HCT116 (cell line): ENCODE results near the gene OIP5. TPM values are rescaled to one million over a fixed set of nuclear protein-coding genes. Genes with fewer than 3 reads are reported as not detected.

Source experiments
- ATAC-seq: fragments of 200-7000 bp; cut with Tn5 transposase; 2 replicates; pipeline ENCODE4 v1.9.1; 2020; ENCODE audit warnings: mild to moderate bottlenecking, moderate library complexity
- BruUV-seq: library from RNA; stranded (reverse); fragments of 400-500 nt; replicated peaks from 2 replicates; lab custom pipeline; 2021; lab: Mats Ljungman, UMichigan
- CTCF ChIA-PET: fragments of 300-600 bp; sonication (Branson Sonifier 250); formaldehyde crosslinking; loops from one replicate; lab custom pipeline; 2021; ENCODE audit warnings: antibody characterized with exemption; lab: Charles Lee
- POLR2A ChIA-PET: fragments of 300-600, 350-600 bp; sonication (Branson Sonifier 250); formaldehyde crosslinking; loops from one replicate; lab custom pipeline; 2021; ENCODE audit warnings: antibody characterized with exemption; lab: Charles Lee
- RAD21 ChIA-PET, 2 experiments: fragments of 300-600 bp; sonication (Branson Sonifier 250); formaldehyde crosslinking; loops; one replicate each; lab custom pipeline; 2023; ENCODE audit warnings: low total read pairs in 2 of 2; ENCODE audit not compliant: uncharacterized antibody in 2 of 2, unreplicated experiment in 2 of 2, low non-redundant PET in 1 of 2; lab: Charles Lee
- DNase-seq: peaks from one replicate; pipeline ENCODE4 v3.0.0-alpha.2; 2010; ENCODE audit warnings: low read depth, low spot score
- H2AFZ ChIP-seq: fragments of 200-600 bp; shearing (Covaris generic), sonication (generic); 2 replicates; pipeline ENCODE4 v1.6.1; 2017; ENCODE audit warnings: low read depth, mixed run types, mixed read lengths, antibody characterized with exemption, low read length; ENCODE audit not compliant: poor library complexity, severe bottlenecking
- H3K27ac ChIP-seq: 2 replicates; pipeline ENCODE4 v1.5.1; 2012; ENCODE audit warnings: low read depth, low read length
- H3K27me3 ChIP-seq: fragments of 200-600 bp; sonication (generic); 2 replicates; pipeline ENCODE4 v1.6.1; 2016; ENCODE audit warnings: mixed run types, low read length, mixed read lengths; ENCODE audit not compliant: insufficient read depth
- H3K36me3 ChIP-seq, 2 experiments: fragments of 200-500 bp in 1 of 2; fragments of 200-600 bp in 1 of 2; sonication (Bioruptor generic) in 1 of 2; sonication (generic) in 1 of 2; 2 replicates each; pipeline versions ENCODE4 v1.5.1 to v1.6.1; 2014 to 2016; ENCODE audit warnings: low read length in 2 of 2, inconsistent platforms in 1 of 2, mixed read lengths in 1 of 2, mixed run types in 1 of 2; ENCODE audit not compliant: insufficient read depth in 2 of 2, control insufficient read depth in 1 of 2
- H3K4me1 ChIP-seq, 2 experiments: fragments of 200-600 bp in 1 of 2; sonication (generic) in 1 of 2; 2 replicates each; pipeline versions ENCODE4 v1.5.1 to v1.6.1; 2012 to 2017; ENCODE audit warnings: low read length in 2 of 2, inconsistent platforms in 1 of 2, mild to moderate bottlenecking in 1 of 2, mixed read lengths in 1 of 2, mixed run types in 1 of 2, moderate library complexity in 1 of 2; ENCODE audit not compliant: insufficient read depth in 2 of 2, control insufficient read depth in 1 of 2
- H3K4me2 ChIP-seq: fragments of 200-600 bp; sonication (generic); 2 replicates; pipeline ENCODE4 v1.6.1; 2017; ENCODE audit warnings: mixed run types, low read length, mixed read lengths
- H3K4me3 ChIP-seq, 2 experiments: fragments of 200-600 bp in 1 of 2; sonication (generic) in 1 of 2; replicated peaks in 1 of 2; 2 replicates each; pipeline ENCODE4 v1.5.1; 2011 to 2016; ENCODE audit warnings: low read length in 2 of 2, control low read depth in 1 of 2, low read depth in 1 of 2, mild to moderate bottlenecking in 1 of 2, mixed read lengths in 1 of 2, mixed run types in 1 of 2
- H3K79me2 ChIP-seq: fragments of 200-600 bp; sonication (generic); 2 replicates; pipeline ENCODE4 v1.6.1; 2017; ENCODE audit warnings: mild to moderate bottlenecking, mixed run types, low read length, moderate library complexity, mixed read lengths; ENCODE audit not compliant: insufficient read depth
- H3K9ac ChIP-seq: fragments of 200-600 bp; sonication (generic); 2 replicates; pipeline ENCODE4 v1.6.1; 2016; ENCODE audit warnings: low read length, mixed read lengths
- H3K9me2 ChIP-seq: fragments of 200-600 bp; sonication (generic), shearing (Covaris generic); 2 replicates; pipeline ENCODE4 v1.6.1; 2017; ENCODE audit warnings: mixed run types, mild to moderate bottlenecking, moderate library complexity; ENCODE audit not compliant: insufficient read depth
- H3K9me3 ChIP-seq, 2 experiments: fragments of 200-500 bp in 1 of 2; fragments of 200-600 bp in 1 of 2; sonication (Bioruptor generic) in 1 of 2; sonication (generic) in 1 of 2; 2 replicates each; pipeline ENCODE4 v1.6.1; 2014 to 2017; ENCODE audit warnings: low read length in 2 of 2, mixed read lengths in 2 of 2, inconsistent platforms in 1 of 2, low read depth in 1 of 2, mild to moderate bottlenecking in 1 of 2, mixed run types in 1 of 2, moderate library complexity in 1 of 2; ENCODE audit not compliant: control insufficient read depth in 1 of 2, insufficient read depth in 1 of 2
- H4K20me1 ChIP-seq: fragments of 200-600 bp; sonication (generic), shearing (Covaris generic); 2 replicates; pipeline ENCODE4 v1.6.1; 2017; ENCODE audit warnings: mixed run types, mild to moderate bottlenecking, moderate library complexity; ENCODE audit not compliant: insufficient read depth
- ATF3 ChIP-seq: IDR thresholded peaks from 2 replicates; pipeline ENCODE4 v1.6.1; 2012
- CBX3 ChIP-seq: IDR thresholded peaks from 2 replicates; pipeline ENCODE4 v1.6.1; 2012; ENCODE audit warnings: low read depth
- CEBPB ChIP-seq: IDR thresholded peaks from 2 replicates; pipeline ENCODE4 v1.6.1; 2012; ENCODE audit warnings: low read depth
- EGR1 ChIP-seq: IDR thresholded peaks from 2 replicates; pipeline ENCODE4 v1.6.1; 2012; ENCODE audit warnings: low read depth
- ELF1 ChIP-seq: IDR thresholded peaks from 2 replicates; pipeline ENCODE4 v1.6.1; 2012; ENCODE audit warnings: low read depth, borderline replicate concordance
- EZH2phosphoT487 ChIP-seq: fragments of 200-600 bp; IDR thresholded peaks from 2 replicates; pipeline ENCODE4 v1.6.1; 2018; ENCODE audit warnings: antibody characterized with exemption, borderline replicate concordance
- FOSL1 ChIP-seq: IDR thresholded peaks from 2 replicates; pipeline ENCODE4 v1.6.1; 2012; ENCODE audit warnings: low read depth
- MAX ChIP-seq: IDR thresholded peaks from 2 replicates; pipeline ENCODE4 v1.6.1; 2012
- POLR2A ChIP-seq: IDR thresholded peaks from 2 replicates; pipeline ENCODE4 v1.7.0; 2011; ENCODE audit warnings: borderline replicate concordance; ENCODE audit not compliant: insufficient read depth, insufficient read length; ENCODE audit errors: extremely low read depth
- POLR2AphosphoS5 ChIP-seq: IDR thresholded peaks from 2 replicates; pipeline ENCODE4 v1.6.1; 2011; ENCODE audit warnings: mild to moderate bottlenecking, low read depth, low read length, moderate library complexity
- RAD21 ChIP-seq: IDR thresholded peaks from 2 replicates; pipeline ENCODE4 v1.6.1; 2012; ENCODE audit warnings: low read depth, mild to moderate bottlenecking
- REST ChIP-seq: IDR thresholded peaks from 2 replicates; pipeline ENCODE4 v1.6.1; 2012; ENCODE audit warnings: low read depth
- SIN3A ChIP-seq: IDR thresholded peaks from 2 replicates; pipeline ENCODE4 v1.6.1; 2012; ENCODE audit warnings: low read depth
- SP1 ChIP-seq: IDR thresholded peaks from 2 replicates; pipeline ENCODE4 v1.6.1; 2012; ENCODE audit warnings: low read depth
- SRF ChIP-seq: IDR thresholded peaks from 2 replicates; pipeline ENCODE4 v1.6.1; 2012; ENCODE audit warnings: low read depth
- YY1 ChIP-seq: IDR thresholded peaks from 2 replicates; pipeline ENCODE4 v1.6.1; 2011; ENCODE audit warnings: low read length, low read depth, moderate library complexity, mild to moderate bottlenecking; ENCODE audit not compliant: insufficient replicate concordance; ENCODE audit errors: extremely low read depth
- ZNF274 ChIP-seq: fragments of 200-500 bp; sonication (Bioruptor generic); IDR thresholded peaks from 2 replicates; pipeline ENCODE4 v1.6.1; 2014; ENCODE audit warnings: mild to moderate bottlenecking, low read depth, low read length, inconsistent platforms
- intact Hi-C: fragments of 100-400 bp; cut with micrococcal nuclease; formaldehyde crosslinking; loops from 2 replicates; pipeline ENCODE4 v1.10.0; 2022
- total RNA-seq: library from RNA; stranded (reverse); gene quantifications from one replicate; pipeline ENCODE4 v1.2.1, GENCODE V29; 2021; ENCODE audit not compliant: unreplicated experiment

OIP5 gene
- total RNA-seq, 1 experiment from 2014 or later, result 19.7 TPM

- Histone ChIP-seq H3K27ac (no peak overlapping the region), H3K36me3 (peaks cover 13 to 14% of the 10 kb centered on the region in 2 experiments), H3K27me3 (no peaks in the 10 kb centered on the region), H3K4me2 (no peak overlapping the region), H3K9me3 (no peaks in the 10 kb centered on the region), H3K9me2 (no peaks in the 10 kb centered on the region), H3K4me3 (no peak overlapping the region), H3K79me2 (no peaks in the 10 kb centered on the region), H2AFZ (no peak overlapping the region), H3K9ac (no peak overlapping the region), H4K20me1 (no peaks in the 10 kb centered on the region), H3K4me1 (peaks cover 7 to 14% of the 10 kb centered on the region in 2 experiments)
- POLR2A ChIA-PET, result no interaction called here
- ATAC-seq (no peak), DNase-seq (no peak)
- RAD21 ChIA-PET, result no interaction called here
- intact Hi-C loops, result no loop called here
- CTCF ChIA-PET, result no interaction called here
- BruUV-seq, result no TSS peak
- TF ChIP-seq FOSL1 (no peak), CBX3 (no peak), EGR1 (no peak), SRF (no peak), SIN3A (no peak), YY1 (no peak), RAD21 (no peak), POLR2AphosphoS5 (no peak), ELF1 (no peak), ATF3 (no peak), POLR2A (no peak), MAX (no peak), ZNF274 (no peak), EZH2phosphoT487 (no peak), REST (no peak), CEBPB (no peak), SP1 (no peak)
Measured at GRCh38 chr15:41263891-41264351, 68.5 kb downstream of the OIP5 start.
